ENCODE data around the gene YTHDC1.
A peak's percentile ranks its signal among the peaks of the same experiment; 100 is the strongest.
"Not testable (repeated sequence)": the region's sequence is repeated elsewhere in the genome, so short reads cannot be mapped to it uniquely, and the experiment has no call there.

YTHDC1 gene

GRCh38 chr4:68349649-68350360, at the start of gene YTHDC1:
YTHDC1 (minus strand) TSS chr4:68350090; CDS start chr4:68349753, 337 bp downstream.
- Histone ChIP-seq H3K4me3 (ENCODE audit: low read length) (peak within 1 kb of the TSS; percentile 99), H3K4me1 (ENCODE audit: control insufficient read depth, insufficient read depth, low read length) (peaks cover 27% of the 10 kb centered on the region), H3K27me3 (replicated peaks; ENCODE audit: control insufficient read depth, insufficient read depth, low read length) (no peaks in the 10 kb centered on the region), H3K36me3 (ENCODE audit: control insufficient read depth, insufficient read depth, low read length, severe bottlenecking) (no peaks in the 10 kb centered on the region), H3K9me3 (ENCODE audit: control insufficient read depth, low read length) (no peaks in the 10 kb centered on the region), H3K9ac (ENCODE audit: low read length) (peak within 1 kb of the TSS; percentile 97)
- DNase-seq (ENCODE audit: low read depth) = peak; percentile 98

GRCh38 chr4:68399306-68399705, 49.4 kb upstream of the YTHDC1 start:
- no peak for DNase-seq (ENCODE audit: low read depth)
- H3K36me3 ChIP-seq (ENCODE audit: control insufficient read depth, insufficient read depth, low read length, severe bottlenecking) = no peaks in the 10 kb centered on the region
- H3K27me3 ChIP-seq (replicated peaks; ENCODE audit: control insufficient read depth, insufficient read depth, low read length) = no peaks in the 10 kb centered on the region
- no peak overlapping the region for H3K9ac ChIP-seq (ENCODE audit: low read length)
- H3K4me3 ChIP-seq (ENCODE audit: low read length) = no peak overlapping the region
- H3K9me3 ChIP-seq (ENCODE audit: control insufficient read depth, low read length) = no peaks in the 10 kb centered on the region
- H3K4me1 ChIP-seq (ENCODE audit: control insufficient read depth, insufficient read depth, low read length) = peaks cover 10% of the 10 kb centered on the region

GRCh38 chr4:68396756-68397155, 46.9 kb upstream of the YTHDC1 start:
- Histone ChIP-seq H3K4me1 (ENCODE audit: control insufficient read depth, insufficient read depth, low read length) (peaks cover 9% of the 10 kb centered on the region), H3K27me3 (replicated peaks; ENCODE audit: control insufficient read depth, insufficient read depth, low read length) (no peaks in the 10 kb centered on the region), H3K36me3 (ENCODE audit: control insufficient read depth, insufficient read depth, low read length, severe bottlenecking) (no peaks in the 10 kb centered on the region), H3K4me3 (ENCODE audit: low read length) (no peak overlapping the region), H3K9ac (ENCODE audit: low read length) (no peak overlapping the region), H3K9me3 (ENCODE audit: control insufficient read depth, low read length) (no peaks in the 10 kb centered on the region)
- no peak for DNase-seq (ENCODE audit: low read depth)

GRCh38 chr4:68391436-68391835, 41.5 kb upstream of the YTHDC1 start:
- no peak overlapping the region for H3K4me3 ChIP-seq (ENCODE audit: low read length)

GRCh38 chr4:68390205-68390935, 40.5 kb upstream of the YTHDC1 start:
- H3K4me1 ChIP-seq (ENCODE audit: control insufficient read depth, insufficient read depth, low read length) = no peaks in the 10 kb centered on the region
- DNase-seq (ENCODE audit: low read depth) = no peak

More at GRCh38 chr4:68391436-68391835, 41.5 kb upstream of the YTHDC1 start:
- H3K9me3 ChIP-seq (ENCODE audit: control insufficient read depth, low read length) = no peaks in the 10 kb centered on the region
- no peak overlapping the region for H3K9ac ChIP-seq (ENCODE audit: low read length)
- no peaks in the 10 kb centered on the region for H3K4me1 ChIP-seq (ENCODE audit: control insufficient read depth, insufficient read depth, low read length)
- no peak for DNase-seq (ENCODE audit: low read depth)
- H3K27me3 ChIP-seq (replicated peaks; ENCODE audit: control insufficient read depth, insufficient read depth, low read length) = no peaks in the 10 kb centered on the region
- H3K36me3 ChIP-seq (ENCODE audit: control insufficient read depth, insufficient read depth, low read length, severe bottlenecking) = no peaks in the 10 kb centered on the region

GRCh38 chr4:68389386-68389913, 39.6 kb upstream of the YTHDC1 start:
- H3K27me3 ChIP-seq (replicated peaks; ENCODE audit: control insufficient read depth, insufficient read depth, low read length); H3K4me1 ChIP-seq (ENCODE audit: control insufficient read depth, insufficient read depth, low read length); H3K9ac ChIP-seq (ENCODE audit: low read length); H3K4me3 ChIP-seq (ENCODE audit: low read length); H3K36me3 ChIP-seq (ENCODE audit: control insufficient read depth, insufficient read depth, low read length, severe bottlenecking); H3K9me3 ChIP-seq (ENCODE audit: control insufficient read depth, low read length); DNase-seq (ENCODE audit: low read depth): not testable (repeated sequence)

More at GRCh38 chr4:68390205-68390935, 40.5 kb upstream of the YTHDC1 start:
- Histone ChIP-seq H3K27me3 (replicated peaks; ENCODE audit: control insufficient read depth, insufficient read depth, low read length) (no peaks in the 10 kb centered on the region), H3K4me3 (ENCODE audit: low read length) (no peak overlapping the region), H3K36me3 (ENCODE audit: control insufficient read depth, insufficient read depth, low read length, severe bottlenecking) (no peaks in the 10 kb centered on the region), H3K9ac (ENCODE audit: low read length) (no peak overlapping the region), H3K9me3 (ENCODE audit: control insufficient read depth, low read length) (no peaks in the 10 kb centered on the region)

- peaks cover 13% of the 10 kb centered on the region for H3K4me1 ChIP-seq (ENCODE audit: control insufficient read depth, insufficient read depth, low read length)
- H3K4me3 ChIP-seq (ENCODE audit: low read length) = no peak overlapping the region
- no peak overlapping the region for H3K9ac ChIP-seq (ENCODE audit: low read length)
- no peaks in the 10 kb centered on the region for H3K27me3 ChIP-seq (replicated peaks; ENCODE audit: control insufficient read depth, insufficient read depth, low read length)
- no peaks in the 10 kb centered on the region for H3K9me3 ChIP-seq (ENCODE audit: control insufficient read depth, low read length)
- H3K36me3 ChIP-seq (ENCODE audit: control insufficient read depth, insufficient read depth, low read length, severe bottlenecking) = no peaks in the 10 kb centered on the region
- DNase-seq (ENCODE audit: low read depth) = no peak
Measured at GRCh38 chr4:68388347-68388865, 38.5 kb upstream of the YTHDC1 start.

GRCh38 chr4:68385267-68385666, 35.4 kb upstream of the YTHDC1 start:
- H3K9me3 ChIP-seq (ENCODE audit: control insufficient read depth, low read length) = no peaks in the 10 kb centered on the region
- no peaks in the 10 kb centered on the region for H3K27me3 ChIP-seq (replicated peaks; ENCODE audit: control insufficient read depth, insufficient read depth, low read length)
- H3K9ac ChIP-seq (ENCODE audit: low read length) = no peak overlapping the region
- H3K4me3 ChIP-seq (ENCODE audit: low read length) = no peak overlapping the region
- no peak for DNase-seq (ENCODE audit: low read depth)
- peaks cover 26% of the 10 kb centered on the region for H3K4me1 ChIP-seq (ENCODE audit: control insufficient read depth, insufficient read depth, low read length)
- no peaks in the 10 kb centered on the region for H3K36me3 ChIP-seq (ENCODE audit: control insufficient read depth, insufficient read depth, low read length, severe bottlenecking)

GRCh38 chr4:68383115-68383514, 33.2 kb upstream of the YTHDC1 start:
- H3K9ac ChIP-seq (ENCODE audit: low read length) = no peak overlapping the region
- no peak for DNase-seq (ENCODE audit: low read depth)
- H3K36me3 ChIP-seq (ENCODE audit: control insufficient read depth, insufficient read depth, low read length, severe bottlenecking) = no peaks in the 10 kb centered on the region
- H3K4me1 ChIP-seq (ENCODE audit: control insufficient read depth, insufficient read depth, low read length) = peaks cover 29% of the 10 kb centered on the region
- no peaks in the 10 kb centered on the region for H3K9me3 ChIP-seq (ENCODE audit: control insufficient read depth, low read length)
- no peak overlapping the region for H3K4me3 ChIP-seq (ENCODE audit: low read length)
- H3K27me3 ChIP-seq (replicated peaks; ENCODE audit: control insufficient read depth, insufficient read depth, low read length) = no peaks in the 10 kb centered on the region

GRCh38 chr4:68378226-68378625, 28.3 kb upstream of the YTHDC1 start:
- no peak for DNase-seq (ENCODE audit: low read depth)
- Histone ChIP-seq H3K9me3 (ENCODE audit: control insufficient read depth, low read length) (no peaks in the 10 kb centered on the region), H3K9ac (ENCODE audit: low read length) (no peak overlapping the region), H3K4me3 (ENCODE audit: low read length) (no peak overlapping the region), H3K4me1 (ENCODE audit: control insufficient read depth, insufficient read depth, low read length) (peaks cover 26% of the 10 kb centered on the region), H3K27me3 (replicated peaks; ENCODE audit: control insufficient read depth, insufficient read depth, low read length) (no peaks in the 10 kb centered on the region), H3K36me3 (ENCODE audit: control insufficient read depth, insufficient read depth, low read length, severe bottlenecking) (no peaks in the 10 kb centered on the region)

All from adipocyte (in vitro differentiated cells).